HG03095 (cell line): ENCODE measurements around the gene RBMS2.
A peak's percentile ranks its signal among the peaks of the same experiment; 100 is the strongest.

Experiments used
- ATAC-seq: cut with Tn5 transposase; IDR thresholded peaks from one replicate; pipeline ENCODE4 v1.9.1; 2021; ENCODE audit warnings: moderate library complexity; ENCODE audit not compliant: unreplicated experiment

Gene RBMS2

GRCh38 chr12:56629459-56630179 lies 108.0 kb downstream of the RBMS2 start:
- no peak for ATAC-seq

DNA sequence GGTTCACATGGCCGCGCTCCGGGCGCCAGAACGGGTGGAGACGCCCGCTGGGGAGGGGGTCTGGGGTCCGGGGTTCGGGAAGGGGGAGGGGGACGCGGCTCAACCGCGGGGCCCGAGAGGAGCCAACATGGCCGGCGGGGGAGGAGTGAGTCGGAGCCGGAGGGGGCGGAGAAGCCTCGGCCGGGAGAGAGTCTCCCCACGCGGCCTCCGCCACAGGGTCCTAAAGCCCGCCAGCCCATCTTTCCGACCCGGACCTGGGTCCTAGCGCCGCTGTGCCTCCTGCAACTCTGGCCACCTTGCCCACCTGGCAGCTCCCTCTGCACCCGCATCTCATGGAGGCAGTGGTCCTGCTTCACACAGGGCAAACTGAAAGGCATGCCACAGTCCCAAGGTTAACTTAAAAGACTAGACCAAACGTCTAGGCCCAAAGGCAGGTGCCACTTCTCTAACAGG lies 108.6 kb downstream of the RBMS2 start, which contains the start of gene BAZ2A:
BAZ2A (minus strand) TSS at position 147 of the 453 bp plus-strand sequence. CDS start 12,796 bp downstream, outside the sequence.
- ATAC-seq = peak; percentile 53

GRCh38 chr12:56631790-56632700 lies 110.4 kb downstream of the RBMS2 start:
- ATAC-seq = no peak

GRCh38 chr12:56632701-56633467 lies 111.3 kb downstream of the RBMS2 start:
- ATAC-seq = no peak

- ATAC-seq = no peak
Measured at GRCh38 chr12:56633468-56634241, 112.0 kb downstream of the RBMS2 start.

GRCh38 chr12:56634242-56634836 lies 112.7 kb downstream of the RBMS2 start:
- no peak for ATAC-seq

- ATAC-seq = peak; percentile 20
Measured at GRCh38 chr12:56634837-56635791, 113.5 kb downstream of the RBMS2 start.

- ATAC-seq = peak; percentile 46
Measured at GRCh38 chr12:56635806-56636674, 114.4 kb downstream of the RBMS2 start.

GRCh38 chr12:56636675-56637540 lies 115.3 kb downstream of the RBMS2 start:
- ATAC-seq = peak; percentile 42

DNA sequence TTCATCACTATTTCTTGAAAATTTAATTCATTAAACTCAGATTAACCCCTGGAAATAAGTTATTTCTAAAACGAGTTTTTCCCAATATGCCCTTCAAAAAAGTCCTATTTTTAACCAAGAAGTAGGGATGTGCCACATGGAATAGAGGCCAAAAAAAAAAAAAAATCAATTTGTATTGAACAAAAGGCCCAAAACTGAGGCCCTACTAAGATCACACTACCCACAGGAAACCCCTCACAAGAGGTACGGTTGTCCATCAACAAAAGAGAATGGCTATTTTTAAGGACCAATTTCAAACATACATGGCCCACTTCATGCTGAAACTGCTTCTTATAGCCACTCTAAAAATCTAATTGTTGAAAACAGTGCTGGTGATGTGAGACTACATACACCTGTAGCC lies 116.0 kb downstream of the RBMS2 start:
- ATAC-seq = no peak

DNA sequence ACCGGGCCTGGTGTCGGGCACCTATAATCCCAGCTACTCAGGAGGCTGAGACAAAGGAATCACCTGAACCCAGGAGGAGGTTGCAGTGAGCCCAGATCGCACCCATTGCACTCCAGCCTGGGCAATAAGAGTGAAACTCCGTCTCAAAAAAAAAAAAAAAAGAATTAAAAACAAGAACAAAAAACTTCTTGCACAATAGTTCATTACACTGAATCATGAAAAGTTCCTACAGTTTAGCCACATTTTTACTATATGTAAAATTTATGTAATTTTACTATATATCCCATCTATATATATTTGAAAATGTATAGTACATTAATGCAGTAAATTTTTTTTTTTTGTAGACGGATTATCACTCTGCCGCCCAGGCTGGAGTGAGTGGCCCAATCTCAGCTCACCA lies 119.6 kb downstream of the RBMS2 start:
- ATAC-seq = no peak

DNA sequence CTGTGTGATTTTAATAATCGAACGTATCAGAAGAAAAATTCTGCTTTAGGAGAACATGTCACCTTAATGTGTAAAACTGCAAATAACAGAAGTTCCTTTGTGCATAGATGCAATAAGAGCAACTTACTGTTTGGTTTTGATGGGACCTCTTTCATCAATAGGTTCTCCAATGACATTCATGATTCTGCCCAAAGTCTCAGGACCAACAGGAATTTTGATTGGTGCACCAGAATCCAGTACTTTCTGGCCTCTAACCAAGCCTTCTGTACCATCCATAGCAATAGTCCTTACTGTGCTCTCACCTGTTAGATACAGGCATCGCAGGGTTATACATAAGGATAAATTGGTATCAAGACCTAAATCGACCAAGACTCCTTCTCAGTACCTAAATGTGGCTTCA lies 123.0 kb downstream of the RBMS2 start:
- ATAC-seq = no peak

DNA sequence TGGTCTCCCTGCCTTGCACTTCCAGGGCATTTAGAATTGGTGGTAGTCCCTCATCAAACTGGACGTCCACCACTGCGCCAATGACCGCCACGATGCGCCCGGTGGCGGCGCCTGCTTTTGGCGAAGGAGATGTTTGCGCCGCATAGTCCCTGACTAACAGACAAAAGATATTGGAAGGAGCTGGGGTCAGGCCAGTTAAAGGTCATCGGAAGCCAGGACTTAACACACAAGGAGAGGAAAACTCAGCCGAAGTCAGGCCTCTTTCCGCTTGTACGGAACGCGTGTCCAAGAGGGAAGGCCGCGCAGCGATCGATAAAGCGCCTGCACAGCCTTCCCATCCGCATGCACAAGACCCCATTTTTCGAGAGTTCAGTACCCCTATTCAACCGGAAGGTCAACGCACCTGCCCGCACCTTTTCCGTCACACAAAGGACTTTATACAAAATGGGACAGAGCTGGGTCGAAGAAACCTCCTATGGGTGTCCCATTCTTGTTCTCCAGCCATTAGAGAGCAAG lies 123.6 kb downstream of the RBMS2 start:
- ATAC-seq = no peak
